ENCODE data around the gene CWC25. TPM values are rescaled to one million over a fixed set of nuclear protein-coding genes. Genes with fewer than 3 reads are reported as not detected.

Gene CWC25
- total RNA-seq, 6 experiments from 2014 or later = 6.8 to 13.1 (median 9.2) TPM

- WGBS (ENCODE audit: insufficient coverage, low coverage, low lambda C conversion rate, missing lambda C conversion rate) = 0% methylated on average over 37 of the region's 44 CpGs
- H3K9me3 ChIP-seq = no peaks in the 10 kb centered on the region
- peaks cover 0 to 49% (median 9%) of the 10 kb centered on the region in 4 donors for H3K4me1 ChIP-seq
- TF ChIP-seq POLR2A (IDR thresholded peaks at IDR 0.05) (peak; percentile 54), CTCF (IDR thresholded peaks at IDR 0.05) (no peak)
- ATAC-seq (peak; percentile 77 to 88 (median 84)), DNase-seq (peak; percentile 97 to 99 (median 98))
- peak within 1 kb of the TSS; percentile 70 to 84 (median 80) for H3K27ac ChIP-seq
- H3K4me3 ChIP-seq = peak within 1 kb of the TSS; percentile 92 to 99 (median 99)
- H3K36me3 ChIP-seq = peaks cover 4 to 27% (median 12%) of the 10 kb centered on the region in 4 donors
- intact Hi-C loops (cut with DNase I) = no loop called here
- H3K27me3 ChIP-seq = no peaks in the 10 kb centered on the region
These were observed 72.6 kb downstream of the CWC25 start, which contains the start of gene PSMB3 for GRCh38 chr17:38752308-38753070. Gene PSMB3, plus strand, starts transcription at chr17:38752741. Its CDS starts 86 bp downstream, at chr17:38752827.

GRCh38 chr17:38751808-38752307, 73.3 kb downstream of the CWC25 start:
- peak overlapping the region; percentile 27 to 78 (median 52) for H3K27ac ChIP-seq
- H3K27me3 ChIP-seq = no peaks in the 10 kb centered on the region
- under 1% methylated on average over 36 of the region's 44 CpGs for WGBS (ENCODE audit: insufficient coverage, low coverage, low lambda C conversion rate, missing lambda C conversion rate)
- no peaks in the 10 kb centered on the region for H3K9me3 ChIP-seq
- peak; percentile 42 to 62 (median 45) for ATAC-seq
- H3K4me3 ChIP-seq = peak overlapping the region; percentile 48 to 99 (median 99)
- intact Hi-C loops (cut with DNase I) = no loop called here
- TF ChIP-seq CTCF (IDR thresholded peaks at IDR 0.05) = no peak
- no peak for TF ChIP-seq POLR2A (IDR thresholded peaks at IDR 0.05)
- H3K36me3 ChIP-seq = peaks cover 4 to 21% (median 8%) of the 10 kb centered on the region in 4 donors
- H3K4me1 ChIP-seq = peaks cover 0 to 50% (median 9%) of the 10 kb centered on the region in 4 donors
- DNase-seq = peak; percentile 81 to 87 (median 85)

- H3K4me3 ChIP-seq = peak overlapping the region in 1 of 3 donors; percentile 99
- no peaks in the 10 kb centered on the region for H3K9me3 ChIP-seq
- no peak for TF ChIP-seq POLR2A (IDR thresholded peaks at IDR 0.05)
- TF ChIP-seq CTCF (IDR thresholded peaks at IDR 0.05) = no peak
- peaks cover 0 to 50% (median 9%) of the 10 kb centered on the region in 4 donors for H3K4me1 ChIP-seq
- 2% methylated on average over 10 of the region's 10 CpGs for WGBS (ENCODE audit: insufficient coverage, low coverage, low lambda C conversion rate, missing lambda C conversion rate)
- ATAC-seq (no peak), DNase-seq (no peak)
- intact Hi-C loops (cut with DNase I) = no loop called here
- no peaks in the 10 kb centered on the region for H3K27me3 ChIP-seq
- H3K27ac ChIP-seq = peak overlapping the region in 1 of 3 donors; percentile 52
- H3K36me3 ChIP-seq = peaks cover 0 to 15% (median 5%) of the 10 kb centered on the region in 4 donors
These were observed 73.8 kb downstream of the CWC25 start for GRCh38 chr17:38751144-38751807.

Small RNA genes lying within 50 kb of the gene (microRNA-seq; reads per million reads assigned to microRNA genes)
- 0.29 to 1.3 reads per million in 2 donors for gene MIR4727

Small RNA genes lying within 50 kb of the gene (small RNA-seq; reads per million reads assigned to genes)
- gene MIR4727 (0 reads per million in 2 experiments), gene RNU6-866P (0 reads per million in 2 experiments), gene SNORA21 (0 reads per million in 2 experiments), gene SNORA21B (0 reads per million in 2 experiments)

Other genes with a start within 250 kb of the CWC25 start
- 10 to 100 TPM in 4 of 6 experiments, 1 to 10 TPM in 2; 5.6 to 17.6 (median 11.5) TPM for gene SRCIN1, start 219.4 kb downstream of the CWC25 start, total RNA-seq
- gene EPOP, start 150.4 kb downstream of the CWC25 start, total RNA-seq = 1 to 10 TPM; 1.1 to 6.0 (median 3.0) TPM
- gene MLLT6, start 120.0 kb downstream of the CWC25 start, total RNA-seq = 10 to 100 TPM; 10.1 to 30.9 (median 25.6) TPM
- 10 to 100 TPM; 34.2 to 88.1 (median 55.1) TPM for gene CISD3, start 95.0 kb downstream of the CWC25 start, total RNA-seq
- 1 to 10 TPM; 1.7 to 8.0 (median 3.9) TPM for gene PCGF2, start 77.0 kb downstream of the CWC25 start, total RNA-seq
- 100 to 1,000 TPM in 5 of 6 experiments, 10 to 100 TPM in 1; 85.2 to 183 (median 120) TPM for gene PSMB3, start 72.6 kb downstream of the CWC25 start, total RNA-seq
- 10 to 100 TPM; 11.5 to 19.5 (median 15.4) TPM for gene PIP4K2B, start 25.8 kb downstream of the CWC25 start, total RNA-seq
- gene RPL23, start 28.4 kb upstream of the CWC25 start, total RNA-seq = 100 to 1,000 TPM; 389 to 609 (median 436) TPM
- gene LASP1, start 44.7 kb upstream of the CWC25 start, total RNA-seq = 100 to 1,000 TPM in 2 of 6 experiments, 10 to 100 TPM in 4; 52.2 to 124 (median 84.8) TPM
- not detected for gene FBXO47, start 142.1 kb upstream of the CWC25 start, total RNA-seq

All from right lobe of liver (tissue), 6 donors.